HCT116 (cell line): ENCODE measurements around the gene SP4. TPM values are rescaled to one million over a fixed set of nuclear protein-coding genes. Genes with fewer than 3 reads are reported as not detected.

Experiments
- ATAC-seq: fragments of 200-7000 bp; cut with Tn5 transposase; 2 replicates; pipeline ENCODE4 v1.9.1; 2020; ENCODE audit warnings: mild to moderate bottlenecking, moderate library complexity
- BruUV-seq: library from RNA; stranded (reverse); fragments of 400-500 nt; replicated peaks from 2 replicates; lab custom pipeline; 2021; lab: Mats Ljungman, UMichigan
- CTCF ChIA-PET: fragments of 300-600 bp; sonication (Branson Sonifier 250); formaldehyde crosslinking; loops from one replicate; lab custom pipeline; 2021; ENCODE audit warnings: antibody characterized with exemption; lab: Charles Lee
- POLR2A ChIA-PET: fragments of 300-600, 350-600 bp; sonication (Branson Sonifier 250); formaldehyde crosslinking; loops from one replicate; lab custom pipeline; 2021; ENCODE audit warnings: antibody characterized with exemption; lab: Charles Lee
- RAD21 ChIA-PET, 2 experiments: fragments of 300-600 bp; sonication (Branson Sonifier 250); formaldehyde crosslinking; loops; one replicate each; lab custom pipeline; 2023; ENCODE audit warnings: low total read pairs in 2 of 2; ENCODE audit not compliant: uncharacterized antibody in 2 of 2, unreplicated experiment in 2 of 2, low non-redundant PET in 1 of 2; lab: Charles Lee
- DNase-seq: peaks from one replicate; pipeline ENCODE4 v3.0.0-alpha.2; 2010; ENCODE audit warnings: low read depth, low spot score
- H2AFZ ChIP-seq: fragments of 200-600 bp; shearing (Covaris generic), sonication (generic); 2 replicates; pipeline ENCODE4 v1.6.1; 2017; ENCODE audit warnings: low read depth, mixed run types, mixed read lengths, antibody characterized with exemption, low read length; ENCODE audit not compliant: poor library complexity, severe bottlenecking
- H3K27ac ChIP-seq: 2 replicates; pipeline ENCODE4 v1.5.1; 2012; ENCODE audit warnings: low read depth, low read length
- H3K27me3 ChIP-seq: fragments of 200-600 bp; sonication (generic); 2 replicates; pipeline ENCODE4 v1.6.1; 2016; ENCODE audit warnings: mixed run types, low read length, mixed read lengths; ENCODE audit not compliant: insufficient read depth
- H3K36me3 ChIP-seq, 2 experiments: fragments of 200-500 bp in 1 of 2; fragments of 200-600 bp in 1 of 2; sonication (Bioruptor generic) in 1 of 2; sonication (generic) in 1 of 2; 2 replicates each; pipeline versions ENCODE4 v1.5.1 to v1.6.1; 2014 to 2016; ENCODE audit warnings: low read length in 2 of 2, inconsistent platforms in 1 of 2, mixed read lengths in 1 of 2, mixed run types in 1 of 2; ENCODE audit not compliant: insufficient read depth in 2 of 2, control insufficient read depth in 1 of 2
- H3K4me1 ChIP-seq, 2 experiments: fragments of 200-600 bp in 1 of 2; sonication (generic) in 1 of 2; 2 replicates each; pipeline versions ENCODE4 v1.5.1 to v1.6.1; 2012 to 2017; ENCODE audit warnings: low read length in 2 of 2, inconsistent platforms in 1 of 2, mild to moderate bottlenecking in 1 of 2, mixed read lengths in 1 of 2, mixed run types in 1 of 2, moderate library complexity in 1 of 2; ENCODE audit not compliant: insufficient read depth in 2 of 2, control insufficient read depth in 1 of 2
- H3K4me2 ChIP-seq: fragments of 200-600 bp; sonication (generic); 2 replicates; pipeline ENCODE4 v1.6.1; 2017; ENCODE audit warnings: mixed run types, low read length, mixed read lengths
- H3K4me3 ChIP-seq, 2 experiments: fragments of 200-600 bp in 1 of 2; sonication (generic) in 1 of 2; replicated peaks in 1 of 2; 2 replicates each; pipeline ENCODE4 v1.5.1; 2011 to 2016; ENCODE audit warnings: low read length in 2 of 2, control low read depth in 1 of 2, low read depth in 1 of 2, mild to moderate bottlenecking in 1 of 2, mixed read lengths in 1 of 2, mixed run types in 1 of 2
- H3K79me2 ChIP-seq: fragments of 200-600 bp; sonication (generic); 2 replicates; pipeline ENCODE4 v1.6.1; 2017; ENCODE audit warnings: mild to moderate bottlenecking, mixed run types, low read length, moderate library complexity, mixed read lengths; ENCODE audit not compliant: insufficient read depth
- H3K9ac ChIP-seq: fragments of 200-600 bp; sonication (generic); 2 replicates; pipeline ENCODE4 v1.6.1; 2016; ENCODE audit warnings: low read length, mixed read lengths
- H3K9me2 ChIP-seq: fragments of 200-600 bp; sonication (generic), shearing (Covaris generic); 2 replicates; pipeline ENCODE4 v1.6.1; 2017; ENCODE audit warnings: mixed run types, mild to moderate bottlenecking, moderate library complexity; ENCODE audit not compliant: insufficient read depth
- H3K9me3 ChIP-seq, 2 experiments: fragments of 200-500 bp in 1 of 2; fragments of 200-600 bp in 1 of 2; sonication (Bioruptor generic) in 1 of 2; sonication (generic) in 1 of 2; 2 replicates each; pipeline ENCODE4 v1.6.1; 2014 to 2017; ENCODE audit warnings: low read length in 2 of 2, mixed read lengths in 2 of 2, inconsistent platforms in 1 of 2, low read depth in 1 of 2, mild to moderate bottlenecking in 1 of 2, mixed run types in 1 of 2, moderate library complexity in 1 of 2; ENCODE audit not compliant: control insufficient read depth in 1 of 2, insufficient read depth in 1 of 2
- H4K20me1 ChIP-seq: fragments of 200-600 bp; sonication (generic), shearing (Covaris generic); 2 replicates; pipeline ENCODE4 v1.6.1; 2017; ENCODE audit warnings: mixed run types, mild to moderate bottlenecking, moderate library complexity; ENCODE audit not compliant: insufficient read depth
- CBX3 ChIP-seq: IDR thresholded peaks from 2 replicates; pipeline ENCODE4 v1.6.1; 2012; ENCODE audit warnings: low read depth
- CEBPB ChIP-seq: IDR thresholded peaks from 2 replicates; pipeline ENCODE4 v1.6.1; 2012; ENCODE audit warnings: low read depth
- EGR1 ChIP-seq: IDR thresholded peaks from 2 replicates; pipeline ENCODE4 v1.6.1; 2012; ENCODE audit warnings: low read depth
- ELF1 ChIP-seq: IDR thresholded peaks from 2 replicates; pipeline ENCODE4 v1.6.1; 2012; ENCODE audit warnings: low read depth, borderline replicate concordance
- EZH2 ChIP-seq: fragments of 200-600 bp; sonication (generic); IDR thresholded peaks from 2 replicates; pipeline ENCODE4 v1.6.1; 2017; ENCODE audit warnings: antibody characterized with exemption, mixed run types
- EZH2phosphoT487 ChIP-seq: fragments of 200-600 bp; IDR thresholded peaks from 2 replicates; pipeline ENCODE4 v1.6.1; 2018; ENCODE audit warnings: antibody characterized with exemption, borderline replicate concordance
- JUND ChIP-seq: IDR thresholded peaks from 2 replicates; pipeline ENCODE4 v1.6.1; 2012
- POLR2A ChIP-seq: IDR thresholded peaks from 2 replicates; pipeline ENCODE4 v1.7.0; 2011; ENCODE audit warnings: borderline replicate concordance; ENCODE audit not compliant: insufficient read depth, insufficient read length; ENCODE audit errors: extremely low read depth
- RAD21 ChIP-seq: IDR thresholded peaks from 2 replicates; pipeline ENCODE4 v1.6.1; 2012; ENCODE audit warnings: low read depth, mild to moderate bottlenecking
- SP1 ChIP-seq: IDR thresholded peaks from 2 replicates; pipeline ENCODE4 v1.6.1; 2012; ENCODE audit warnings: low read depth
- SRF ChIP-seq: IDR thresholded peaks from 2 replicates; pipeline ENCODE4 v1.6.1; 2012; ENCODE audit warnings: low read depth
- TCF7L2 ChIP-seq: IDR thresholded peaks from 2 replicates; pipeline ENCODE4 v1.7.0; 2011; ENCODE audit warnings: borderline replicate concordance, inconsistent platforms; ENCODE audit not compliant: insufficient read depth, insufficient read length; ENCODE audit errors: extremely low read depth
- YY1 ChIP-seq: IDR thresholded peaks from 2 replicates; pipeline ENCODE4 v1.6.1; 2011; ENCODE audit warnings: low read length, low read depth, moderate library complexity, mild to moderate bottlenecking; ENCODE audit not compliant: insufficient replicate concordance; ENCODE audit errors: extremely low read depth
- ZFX ChIP-seq: fragments of 450-650 bp; IDR thresholded peaks from 2 replicates; pipeline ENCODE4 v1.6.1; 2017
- ZNF274 ChIP-seq: fragments of 200-500 bp; sonication (Bioruptor generic); IDR thresholded peaks from 2 replicates; pipeline ENCODE4 v1.6.1; 2014; ENCODE audit warnings: mild to moderate bottlenecking, low read depth, low read length, inconsistent platforms
- intact Hi-C: fragments of 100-400 bp; cut with micrococcal nuclease; formaldehyde crosslinking; loops from 2 replicates; pipeline ENCODE4 v1.10.0; 2022
- total RNA-seq: library from RNA; stranded (reverse); gene quantifications from one replicate; pipeline ENCODE4 v1.2.1, GENCODE V29; 2021; ENCODE audit not compliant: unreplicated experiment
- TF ChIP-seq, protein P1 (sequence below): IDR thresholded peaks from 2 replicates; pipeline ENCODE4 v1.6.1; 2012
- TF ChIP-seq, protein P2 (sequence below): IDR thresholded peaks from 2 replicates; pipeline ENCODE4 v1.6.1; 2012

SP4 gene
- total RNA-seq, 1 experiment from 2014 or later: 7.6 TPM

DNA sequence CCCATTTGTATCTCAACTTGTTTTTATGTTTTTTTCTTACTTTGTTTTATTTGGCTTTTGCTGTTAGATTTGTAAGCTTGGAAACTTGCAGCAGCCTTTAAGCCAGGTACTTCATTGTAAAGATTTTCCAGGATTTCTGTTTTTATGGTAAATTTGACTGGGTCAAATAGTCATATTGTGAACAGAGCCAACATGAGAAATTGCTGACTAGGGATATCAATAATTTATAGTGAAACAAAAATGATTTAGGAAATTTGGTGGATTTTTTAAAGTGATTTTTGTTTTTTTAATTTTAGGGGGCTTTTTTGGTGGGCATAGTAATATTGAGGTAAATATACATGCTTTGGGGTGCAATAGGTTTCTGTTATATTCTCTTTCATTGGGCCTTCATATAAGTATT, 22.2 kb downstream of the SP4 start:
- Histone ChIP-seq H3K4me3 (no peak overlapping the region), H3K9me2 (no peaks in the 10 kb centered on the region), H3K27me3 (no peaks in the 10 kb centered on the region), H3K9ac (no peak overlapping the region), H3K4me2 (no peak overlapping the region), H3K4me1 (no peaks in the 10 kb centered on the region), H2AFZ (no peak overlapping the region), H3K36me3 (0 out of 4 replicates have a peak, but pooled peaks cover 0 to 3% of the 10 kb centered on the region in 2 experiments), H3K79me2 (no peaks in the 10 kb centered on the region), H3K27ac (no peak overlapping the region), H4K20me1 (no peaks in the 10 kb centered on the region), H3K9me3 (peaks cover 0 to 9% of the 10 kb centered on the region in 2 experiments; a peak in 2 of 4 replicates)
- ChIA-PET RAD21 (no interaction called here), POLR2A (no interaction called here), CTCF (no interaction called here)
- no peak for TF ChIP-seq CEBPB
- no peak for TF ChIP-seq CBX3
- TF ChIP-seq TCF7L2: no peak
- TF ChIP-seq POLR2A: no peak
- TF ChIP-seq, protein P1, sequence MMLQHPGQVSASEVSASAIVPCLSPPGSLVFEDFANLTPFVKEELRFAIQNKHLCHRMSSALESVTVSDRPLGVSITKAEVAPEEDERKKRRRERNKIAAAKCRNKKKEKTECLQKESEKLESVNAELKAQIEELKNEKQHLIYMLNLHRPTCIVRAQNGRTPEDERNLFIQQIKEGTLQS: no peak
- TF ChIP-seq SP1: no peak
- no peak for TF ChIP-seq JUND
- no peak for TF ChIP-seq ZFX
- no peak for TF ChIP-seq YY1
- no peak for TF ChIP-seq EZH2
- TF ChIP-seq, protein P2, sequence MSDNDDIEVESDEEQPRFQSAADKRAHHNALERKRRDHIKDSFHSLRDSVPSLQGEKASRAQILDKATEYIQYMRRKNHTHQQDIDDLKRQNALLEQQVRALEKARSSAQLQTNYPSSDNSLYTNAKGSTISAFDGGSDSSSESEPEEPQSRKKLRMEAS: no peak
- TF ChIP-seq RAD21: no peak
- no peak for TF ChIP-seq SRF
- TF ChIP-seq EZH2phosphoT487: no peak
- TF ChIP-seq ELF1: no peak
- TF ChIP-seq EGR1: no peak
- no peak for TF ChIP-seq ZNF274
- intact Hi-C loops: no loop called here
- BruUV-seq: no TSS peak
- ATAC-seq (no peak), DNase-seq (no peak)
